Trophoblast cell (in vitro differentiated cells and primary cell): Measurements from ENCODE around the gene COL4A2.

Source experiments
- DNase-seq, 2 donors: peaks; one replicate each; pipeline ENCODE4 v3.0.0-alpha.2; 2016
- H2AFZ ChIP-seq: 2 replicates; pipeline ENCODE4 v1.6.1; 2013; ENCODE audit warnings: low read length, moderate library complexity, mild to moderate bottlenecking; ENCODE audit not compliant: insufficient read depth, poor library complexity
- H2AK5ac ChIP-seq: 2 replicates; pipeline ENCODE4 v1.6.1; 2013; ENCODE audit warnings: mild to moderate bottlenecking, low read length
- H2BK120ac ChIP-seq: 2 replicates; pipeline ENCODE4 v1.6.1; 2013; ENCODE audit warnings: low read length, mild to moderate bottlenecking, moderate library complexity; ENCODE audit not compliant: insufficient read depth, poor library complexity
- H2BK12ac ChIP-seq: 2 replicates; pipeline ENCODE4 v1.6.1; 2013; ENCODE audit warnings: mild to moderate bottlenecking, low read length, moderate library complexity
- H2BK5ac ChIP-seq: 2 replicates; pipeline ENCODE4 v1.6.1; 2013; ENCODE audit warnings: low read length, low read depth, moderate library complexity, mild to moderate bottlenecking; ENCODE audit not compliant: poor library complexity
- H3K14ac ChIP-seq: 2 replicates; pipeline ENCODE4 v1.6.1; 2013; ENCODE audit warnings: mild to moderate bottlenecking, low read length
- H3K18ac ChIP-seq: 2 replicates; pipeline ENCODE4 v1.6.1; 2013; ENCODE audit warnings: mild to moderate bottlenecking, low read length
- H3K23ac ChIP-seq: 2 replicates; pipeline ENCODE4 v1.6.1; 2013; ENCODE audit warnings: low read length
- H3K27ac ChIP-seq: 2 replicates; pipeline ENCODE4 v1.5.1; 2013; ENCODE audit warnings: low read depth, mild to moderate bottlenecking, inconsistent platforms, low read length, moderate library complexity
- H3K27me3 ChIP-seq: 2 replicates; pipeline ENCODE4 v1.6.1; 2013; ENCODE audit warnings: inconsistent platforms, mild to moderate bottlenecking, low read length, moderate library complexity; ENCODE audit not compliant: insufficient read depth
- H3K36me3 ChIP-seq, 2 experiments: 1 replicate in 1 of 2; 2 replicates in 1 of 2; pipeline ENCODE4 v1.6.1; 2013; ENCODE audit warnings: low read length in 2 of 2, mild to moderate bottlenecking in 2 of 2, moderate library complexity in 1 of 2; ENCODE audit not compliant: insufficient read depth in 2 of 2, control insufficient read depth in 1 of 2
- H3K4ac ChIP-seq: 2 replicates; pipeline ENCODE4 v1.6.1; 2013; ENCODE audit warnings: low read depth, mild to moderate bottlenecking, low read length, moderate library complexity
- H3K4me1 ChIP-seq, 2 experiments: 1 replicate in 1 of 2; 2 replicates in 1 of 2; pipeline ENCODE4 v1.6.1; 2013; ENCODE audit warnings: low read length in 2 of 2, mild to moderate bottlenecking in 2 of 2, moderate library complexity in 1 of 2; ENCODE audit not compliant: insufficient read depth in 2 of 2, control insufficient read depth in 1 of 2
- H3K4me2 ChIP-seq: 2 replicates; pipeline ENCODE4 v1.6.1; 2013; ENCODE audit warnings: inconsistent platforms, mild to moderate bottlenecking, low read length, moderate library complexity
- H3K4me3 ChIP-seq: 2 replicates; pipeline ENCODE4 v1.5.1; 2013; ENCODE audit warnings: mild to moderate bottlenecking, low read depth, low read length, inconsistent platforms
- H3K79me1 ChIP-seq: one replicate; pipeline ENCODE4 v1.6.1; 2013; ENCODE audit warnings: low read length
- H3K79me2 ChIP-seq: 2 replicates; pipeline ENCODE4 v1.6.1; 2013; ENCODE audit warnings: low read length, mild to moderate bottlenecking; ENCODE audit not compliant: control insufficient read depth, insufficient read depth, poor library complexity
- H3K9ac ChIP-seq: 2 replicates; pipeline ENCODE4 v1.6.1; 2013; ENCODE audit warnings: mild to moderate bottlenecking, low read length
- H3K9me3 ChIP-seq: 2 replicates; pipeline ENCODE4 v1.6.1; 2013; ENCODE audit warnings: low read depth, mild to moderate bottlenecking, control low read depth, inconsistent platforms, low read length; ENCODE audit not compliant: insufficient read depth
- H4K12ac ChIP-seq: 2 replicates; pipeline ENCODE4 v1.6.1; 2013; ENCODE audit warnings: low read depth, mild to moderate bottlenecking, low read length, moderate library complexity
- H4K8ac ChIP-seq: 2 replicates; pipeline ENCODE4 v1.6.1; 2013; ENCODE audit warnings: low read depth, mild to moderate bottlenecking, low read length, moderate library complexity
- H4K91ac ChIP-seq: one replicate; pipeline ENCODE4 v1.6.1; 2013; ENCODE audit warnings: low read depth, mild to moderate bottlenecking, low read length, moderate library complexity
- WGBS: extraction: QIAGEN DNeasy Blood & Tissue Kit; methylation state at CpG from one replicate; pipeline ENCODE4 v1.1.7; 2013; ENCODE audit warnings: missing lambda C conversion rate; ENCODE audit not compliant: insufficient read length, insufficient coverage; ENCODE audit errors: extremely low coverage; 5-methylcytosine and 5-hydroxymethylcytosine counted together

The COL4A2 gene

DNA sequence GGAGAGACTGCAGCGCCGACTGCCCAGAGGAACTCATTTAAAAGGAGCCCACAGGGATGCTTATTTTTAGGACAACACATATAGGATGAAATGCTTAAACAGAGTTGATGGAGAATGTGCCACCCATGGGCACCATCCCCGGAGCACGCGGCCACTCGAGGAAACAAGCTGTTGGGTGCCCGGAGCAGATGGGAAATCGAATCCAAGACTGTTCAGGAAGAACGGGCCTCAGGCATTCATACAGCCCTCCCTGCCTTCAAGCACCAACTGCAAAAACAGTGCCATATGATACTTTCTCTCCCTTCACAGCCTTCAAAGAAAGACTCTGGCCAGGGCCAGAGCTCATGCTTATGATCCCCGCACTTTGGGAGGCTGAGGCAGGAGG lies 214.2 kb downstream of the COL4A2 start:
- H3K79me2 ChIP-seq, result peaks cover 2% of the 10 kb centered on the region
- H3K9ac ChIP-seq, result no peak overlapping the region
- no peak overlapping the region for H3K27ac ChIP-seq
- no peak overlapping the region for H3K18ac ChIP-seq
- H4K91ac ChIP-seq, result no peak overlapping the region
- DNase-seq, result no peak
- H3K4me1 ChIP-seq, result peaks cover 6 to 16% of the 10 kb centered on the region in 2 experiments
- H2AFZ ChIP-seq, result no peak overlapping the region
- H3K14ac ChIP-seq, result no peak overlapping the region
- H3K4me2 ChIP-seq, result no peak overlapping the region
- peaks cover 43% of the 10 kb centered on the region in 2 experiments for H3K36me3 ChIP-seq
- no peaks in the 10 kb centered on the region for H3K79me1 ChIP-seq
- H3K23ac ChIP-seq, result no peak overlapping the region
- no peak overlapping the region for H3K4me3 ChIP-seq
- H4K12ac ChIP-seq, result no peak overlapping the region
- no peak overlapping the region for H2BK120ac ChIP-seq
- H2AK5ac ChIP-seq, result no peak overlapping the region
- H3K9me3 ChIP-seq, result peaks cover 3% of the 10 kb centered on the region
- no peak overlapping the region for H2BK5ac ChIP-seq
- no peak overlapping the region for H2BK12ac ChIP-seq
- H3K4ac ChIP-seq, result no peak overlapping the region
- H4K8ac ChIP-seq, result no peak overlapping the region
- H3K27me3 ChIP-seq, result no peaks in the 10 kb centered on the region
- WGBS, result no CpG with 5 or more reads among the region's 10 CpGs

DNA sequence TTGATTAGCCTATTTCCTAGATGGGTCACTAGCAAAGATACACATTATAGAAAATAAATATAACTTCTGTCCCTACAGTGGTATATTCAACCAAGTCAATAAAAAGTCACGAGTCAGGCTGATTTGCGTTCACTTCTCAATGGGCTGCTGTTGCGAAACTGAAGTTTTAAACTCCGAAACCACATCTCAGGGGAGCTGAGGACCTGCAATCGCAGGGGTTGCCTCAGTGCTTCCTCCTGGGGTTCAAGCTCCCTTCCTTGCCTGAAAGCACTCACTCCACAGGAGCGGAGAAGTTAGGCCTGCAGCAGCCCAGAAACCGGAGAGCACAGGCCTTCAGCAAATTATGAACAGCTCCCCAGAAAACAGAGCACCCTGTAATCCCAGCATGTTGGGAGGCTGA lies 214.9 kb downstream of the COL4A2 start:
- no peak overlapping the region for H4K12ac ChIP-seq
- no peaks in the 10 kb centered on the region for H3K27me3 ChIP-seq
- H3K23ac ChIP-seq, result no peak overlapping the region
- DNase-seq, result no peak
- no peak overlapping the region for H2AK5ac ChIP-seq
- no peak overlapping the region for H4K91ac ChIP-seq
- H3K79me2 ChIP-seq, result peaks cover 2% of the 10 kb centered on the region
- no peak overlapping the region for H3K14ac ChIP-seq
- H2BK120ac ChIP-seq, result no peak overlapping the region
- H2BK12ac ChIP-seq, result no peak overlapping the region
- peaks cover 3% of the 10 kb centered on the region for H3K9me3 ChIP-seq
- no peak overlapping the region for H3K9ac ChIP-seq
- no peak overlapping the region for H2AFZ ChIP-seq
- H3K79me1 ChIP-seq, result peaks cover 2% of the 10 kb centered on the region
- no peak overlapping the region for H3K4ac ChIP-seq
- no peak overlapping the region for H2BK5ac ChIP-seq
- H3K18ac ChIP-seq, result no peak overlapping the region
- H3K4me1 ChIP-seq, result peaks cover 11 to 22% of the 10 kb centered on the region in 2 experiments
- H4K8ac ChIP-seq, result no peak overlapping the region
- no peak overlapping the region for H3K4me2 ChIP-seq
- H3K27ac ChIP-seq, result no peak overlapping the region
- no peak overlapping the region for H3K4me3 ChIP-seq
- WGBS, result no CpG with 5 or more reads among the region's 7 CpGs
- peaks cover 43 to 44% of the 10 kb centered on the region in 2 experiments for H3K36me3 ChIP-seq

DNA sequence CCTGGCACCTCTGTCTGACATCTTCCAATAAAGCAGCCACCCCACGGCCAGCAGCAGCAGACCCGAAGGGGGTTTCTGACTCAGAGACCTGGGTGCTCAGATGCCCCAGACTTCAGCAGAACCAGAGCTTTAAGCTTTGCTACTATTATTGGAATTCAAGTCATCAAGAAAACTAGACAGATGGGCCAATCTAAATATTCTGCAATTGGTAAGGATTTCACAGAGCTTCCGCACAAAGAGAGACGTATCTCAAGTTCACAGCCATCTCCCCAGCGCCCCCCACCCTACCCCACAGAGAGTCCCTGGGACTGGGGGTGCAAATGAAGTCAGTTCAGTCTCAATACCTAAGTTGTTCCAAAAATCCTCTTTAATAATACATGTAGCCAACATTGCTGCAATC lies 215.6 kb downstream of the COL4A2 start:
- Histone ChIP-seq H3K79me1 (peaks cover 10% of the 10 kb centered on the region), H3K9me3 (peaks cover 3% of the 10 kb centered on the region), H4K12ac (no peak overlapping the region), H2AFZ (no peak overlapping the region), H3K4ac (no peak overlapping the region), H2BK12ac (no peak overlapping the region), H2AK5ac (no peak overlapping the region), H3K27ac (no peak overlapping the region), H4K8ac (no peak overlapping the region), H3K9ac (no peak overlapping the region), H3K79me2 (peaks cover 4% of the 10 kb centered on the region), H3K4me1 (peaks cover 19 to 30% of the 10 kb centered on the region in 2 experiments), H3K27me3 (no peaks in the 10 kb centered on the region), H4K91ac (no peak overlapping the region), H3K4me2 (no peak overlapping the region), H2BK5ac (no peak overlapping the region), H2BK120ac (no peak overlapping the region), H3K14ac (no peak overlapping the region), H3K36me3 (peaks cover 42 to 43% of the 10 kb centered on the region in 2 experiments), H3K18ac (no peak overlapping the region), H3K4me3 (no peak overlapping the region), H3K23ac (no peak overlapping the region)
- no peak for DNase-seq
- no CpG with 5 or more reads among the region's 5 CpGs for WGBS

DNA sequence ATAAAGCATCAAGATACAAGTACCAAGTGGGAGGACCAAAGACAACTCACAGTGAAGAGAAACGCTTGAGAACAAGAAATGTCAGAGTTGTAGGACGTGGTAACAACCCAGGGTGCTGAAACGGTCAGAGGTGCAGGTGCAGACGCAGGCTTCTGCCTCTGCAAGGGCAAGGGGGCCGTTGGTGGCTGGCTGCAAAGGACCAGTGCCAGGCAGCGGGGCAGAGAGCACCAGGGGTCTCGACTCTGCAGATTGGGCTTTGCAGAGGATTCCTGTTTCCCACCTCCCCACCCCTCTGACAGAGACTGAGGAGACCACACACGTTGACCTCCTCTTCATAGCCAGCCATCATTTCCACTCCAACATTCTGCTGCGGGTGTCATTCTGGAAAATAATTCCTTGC lies 216.1 kb downstream of the COL4A2 start:
- no peak overlapping the region for H2BK120ac ChIP-seq
- no peak overlapping the region for H4K91ac ChIP-seq
- peaks cover 4% of the 10 kb centered on the region for H3K79me2 ChIP-seq
- H3K36me3 ChIP-seq, result peaks cover 42% of the 10 kb centered on the region in 2 experiments
- H2BK12ac ChIP-seq, result no peak overlapping the region
- no CpG with 5 or more reads among the region's 9 CpGs for WGBS
- no peak overlapping the region for H2BK5ac ChIP-seq
- H3K4me2 ChIP-seq, result no peak overlapping the region
- no peak overlapping the region for H4K12ac ChIP-seq
- no peak overlapping the region for H3K27ac ChIP-seq
- H3K4ac ChIP-seq, result no peak overlapping the region
- no peak overlapping the region for H4K8ac ChIP-seq
- H3K4me1 ChIP-seq, result peaks cover 19 to 33% of the 10 kb centered on the region in 2 experiments
- peaks cover 13% of the 10 kb centered on the region for H3K79me1 ChIP-seq
- no peak overlapping the region for H3K23ac ChIP-seq
- no peak overlapping the region for H2AK5ac ChIP-seq
- no peak overlapping the region for H3K4me3 ChIP-seq
- no peaks in the 10 kb centered on the region for H3K27me3 ChIP-seq
- H3K9ac ChIP-seq, result no peak overlapping the region
- H2AFZ ChIP-seq, result no peak overlapping the region
- H3K14ac ChIP-seq, result no peak overlapping the region
- H3K18ac ChIP-seq, result no peak overlapping the region
- peaks cover 3% of the 10 kb centered on the region for H3K9me3 ChIP-seq
- DNase-seq, result no peak
